Type B pancreatic cell (in vitro differentiated cells): ENCODE results near the gene NKPD1. TPM values are rescaled to one million over a fixed set of nuclear protein-coding genes. Genes with fewer than 3 reads are reported as not detected.

Experiments
- DNase-seq: peaks from one replicate; pipeline ENCODE4 v3.0.0; 2021; ENCODE audit warnings: mixed read lengths; ENCODE audit not compliant: unreplicated experiment; ENCODE audit errors: extremely low spot score
- H3K27ac Mint-ChIP-seq: 2 replicates; pipeline ENCODE4 v1.8.0; 2021; ENCODE audit warnings: mild to moderate bottlenecking, mixed read lengths
- H3K27me3 Mint-ChIP-seq: 2 replicates; pipeline ENCODE4 v1.8.0; 2021; ENCODE audit warnings: mixed read lengths
- H3K36me3 Mint-ChIP-seq: 2 replicates; pipeline ENCODE4 v1.8.0; 2021; ENCODE audit warnings: mixed read lengths
- H3K4me1 Mint-ChIP-seq: one replicate; pipeline ENCODE4 v1.8.0; 2021; ENCODE audit warnings: mixed read lengths; ENCODE audit not compliant: unreplicated experiment
- H3K4me3 Mint-ChIP-seq: 2 replicates; pipeline ENCODE4 v1.8.0; 2021; ENCODE audit warnings: mild to moderate bottlenecking, mixed read lengths
- H3K9me3 Mint-ChIP-seq: 2 replicates; pipeline ENCODE4 v1.8.0; 2021; ENCODE audit warnings: mixed read lengths
- total RNA-seq: library from RNA; stranded (reverse); gene quantifications from 2 replicates; pipeline ENCODE4 v1.2.1, GENCODE V29; 2021; ENCODE audit warnings: low replicate concordance
- TF ChIP-seq, protein P1 (sequence below): fragments of 200-600 bp; sonication (generic); conservative IDR thresholded peaks from 2 replicates; pipeline ENCODE4 v1.5.0; 2021; ENCODE audit warnings: antibody characterized with exemption, mild to moderate bottlenecking

The NKPD1 gene
- total RNA-seq, 1 donor from 2014 or later, result 0.56 TPM

DNA sequence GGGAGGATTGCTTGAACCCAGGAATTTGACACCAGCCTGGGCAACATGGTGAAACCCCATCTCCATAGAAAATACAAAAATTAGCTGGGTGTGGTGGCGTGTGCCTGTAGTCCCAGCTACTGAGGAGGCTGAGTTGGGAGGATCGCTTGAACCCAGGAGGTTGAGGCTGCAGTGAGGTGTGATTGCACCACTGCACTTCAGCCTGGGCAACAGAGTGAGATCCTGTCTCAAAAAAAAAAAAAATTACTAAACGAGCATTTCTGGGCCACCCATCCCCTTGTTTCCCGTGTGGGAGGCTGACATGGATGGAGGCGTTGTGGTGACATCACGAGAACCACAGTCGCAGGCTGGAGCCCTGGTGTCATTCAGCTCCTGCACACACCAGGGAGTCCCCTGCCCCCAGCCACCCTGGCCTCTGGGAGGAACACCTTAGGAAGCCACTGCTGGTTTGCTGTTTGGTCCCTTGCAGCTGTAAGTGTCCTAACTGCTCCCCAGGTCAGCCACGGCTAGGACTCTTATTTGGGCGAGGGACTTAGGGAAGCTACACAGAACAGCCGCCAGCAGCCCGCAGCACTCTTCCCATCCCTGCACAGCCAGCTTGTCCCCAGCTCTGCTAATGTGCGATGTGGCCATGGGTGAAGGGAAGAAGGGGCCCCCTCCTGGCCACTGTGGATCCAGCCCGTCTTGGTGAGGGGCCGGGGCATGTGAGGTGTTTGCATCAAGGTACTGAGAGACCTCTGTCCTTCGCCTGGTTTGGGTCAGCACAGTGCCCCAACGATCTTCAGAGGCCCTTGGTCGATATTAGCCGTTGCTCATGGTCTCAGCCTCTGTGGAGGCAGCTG is 12.7 kb downstream of the NKPD1 start:
- H3K27ac Mint-ChIP-seq, result no peak overlapping the region
- H3K36me3 Mint-ChIP-seq, result peaks cover under 1% of the 10 kb centered on the region
- TF ChIP-seq, protein P1, sequence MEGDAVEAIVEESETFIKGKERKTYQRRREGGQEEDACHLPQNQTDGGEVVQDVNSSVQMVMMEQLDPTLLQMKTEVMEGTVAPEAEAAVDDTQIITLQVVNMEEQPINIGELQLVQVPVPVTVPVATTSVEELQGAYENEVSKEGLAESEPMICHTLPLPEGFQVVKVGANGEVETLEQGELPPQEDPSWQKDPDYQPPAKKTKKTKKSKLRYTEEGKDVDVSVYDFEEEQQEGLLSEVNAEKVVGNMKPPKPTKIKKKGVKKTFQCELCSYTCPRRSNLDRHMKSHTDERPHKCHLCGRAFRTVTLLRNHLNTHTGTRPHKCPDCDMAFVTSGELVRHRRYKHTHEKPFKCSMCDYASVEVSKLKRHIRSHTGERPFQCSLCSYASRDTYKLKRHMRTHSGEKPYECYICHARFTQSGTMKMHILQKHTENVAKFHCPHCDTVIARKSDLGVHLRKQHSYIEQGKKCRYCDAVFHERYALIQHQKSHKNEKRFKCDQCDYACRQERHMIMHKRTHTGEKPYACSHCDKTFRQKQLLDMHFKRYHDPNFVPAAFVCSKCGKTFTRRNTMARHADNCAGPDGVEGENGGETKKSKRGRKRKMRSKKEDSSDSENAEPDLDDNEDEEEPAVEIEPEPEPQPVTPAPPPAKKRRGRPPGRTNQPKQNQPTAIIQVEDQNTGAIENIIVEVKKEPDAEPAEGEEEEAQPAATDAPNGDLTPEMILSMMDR, result peak; percentile 21
- H3K4me3 Mint-ChIP-seq, result no peak overlapping the region
- peaks cover 11% of the 10 kb centered on the region for H3K27me3 Mint-ChIP-seq
- no peaks in the 10 kb centered on the region for H3K9me3 Mint-ChIP-seq
- H3K4me1 Mint-ChIP-seq, result no peaks in the 10 kb centered on the region
- no peak for DNase-seq

DNA sequence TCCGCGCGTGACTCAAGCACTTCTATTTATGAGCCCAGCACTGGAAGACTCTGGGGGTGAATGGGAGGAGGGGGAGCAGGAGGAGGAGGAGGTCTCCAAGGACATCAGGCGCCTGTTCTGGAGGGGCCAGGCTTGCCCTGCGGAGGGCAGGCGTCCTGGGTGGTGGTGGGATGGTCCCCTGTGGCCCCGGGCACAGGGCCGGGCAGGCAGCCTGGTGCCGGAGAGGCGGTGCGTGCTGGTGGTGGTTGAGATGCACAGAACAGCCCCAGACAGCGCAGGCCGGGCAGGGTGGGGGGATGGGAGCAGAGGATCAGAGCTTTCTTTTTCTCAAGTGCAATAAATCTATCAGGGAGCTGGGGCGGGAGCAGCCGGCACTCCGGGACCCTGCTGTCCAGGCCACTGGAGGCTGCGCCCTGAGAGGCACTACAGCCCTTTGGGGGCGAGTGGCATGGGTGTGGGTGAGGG is 14.0 kb downstream of the NKPD1 start:
- peaks cover 4% of the 10 kb centered on the region for H3K36me3 Mint-ChIP-seq
- no peak for DNase-seq
- TF ChIP-seq, protein P1, result no peak
- H3K27me3 Mint-ChIP-seq, result peaks cover 5% of the 10 kb centered on the region
- H3K27ac Mint-ChIP-seq, result no peak overlapping the region
- H3K4me3 Mint-ChIP-seq, result no peak overlapping the region
- no peaks in the 10 kb centered on the region for H3K4me1 Mint-ChIP-seq
- no peaks in the 10 kb centered on the region for H3K9me3 Mint-ChIP-seq

DNA sequence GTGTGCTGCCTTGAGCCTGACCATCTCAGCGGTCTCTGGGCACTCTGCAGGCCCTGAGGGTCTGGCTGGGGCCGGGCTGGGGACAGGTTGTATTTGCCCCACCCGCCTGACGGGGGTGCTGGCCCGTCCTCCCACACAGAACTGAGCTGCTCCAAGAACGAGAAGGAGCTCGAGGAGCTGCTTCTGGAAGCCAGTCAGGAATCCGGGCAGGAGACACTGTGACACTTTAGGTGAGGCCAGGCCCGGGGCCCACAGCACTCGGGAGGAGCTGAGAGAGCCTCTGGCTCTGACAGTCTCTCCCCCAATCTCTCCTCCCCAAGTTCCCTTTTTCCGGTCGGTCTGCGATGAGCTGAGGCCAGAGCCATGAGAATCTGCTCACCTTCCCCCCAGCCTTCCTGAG is 14.5 kb downstream of the NKPD1 start:
- DNase-seq, result no peak
- H3K9me3 Mint-ChIP-seq, result no peaks in the 10 kb centered on the region

DNA sequence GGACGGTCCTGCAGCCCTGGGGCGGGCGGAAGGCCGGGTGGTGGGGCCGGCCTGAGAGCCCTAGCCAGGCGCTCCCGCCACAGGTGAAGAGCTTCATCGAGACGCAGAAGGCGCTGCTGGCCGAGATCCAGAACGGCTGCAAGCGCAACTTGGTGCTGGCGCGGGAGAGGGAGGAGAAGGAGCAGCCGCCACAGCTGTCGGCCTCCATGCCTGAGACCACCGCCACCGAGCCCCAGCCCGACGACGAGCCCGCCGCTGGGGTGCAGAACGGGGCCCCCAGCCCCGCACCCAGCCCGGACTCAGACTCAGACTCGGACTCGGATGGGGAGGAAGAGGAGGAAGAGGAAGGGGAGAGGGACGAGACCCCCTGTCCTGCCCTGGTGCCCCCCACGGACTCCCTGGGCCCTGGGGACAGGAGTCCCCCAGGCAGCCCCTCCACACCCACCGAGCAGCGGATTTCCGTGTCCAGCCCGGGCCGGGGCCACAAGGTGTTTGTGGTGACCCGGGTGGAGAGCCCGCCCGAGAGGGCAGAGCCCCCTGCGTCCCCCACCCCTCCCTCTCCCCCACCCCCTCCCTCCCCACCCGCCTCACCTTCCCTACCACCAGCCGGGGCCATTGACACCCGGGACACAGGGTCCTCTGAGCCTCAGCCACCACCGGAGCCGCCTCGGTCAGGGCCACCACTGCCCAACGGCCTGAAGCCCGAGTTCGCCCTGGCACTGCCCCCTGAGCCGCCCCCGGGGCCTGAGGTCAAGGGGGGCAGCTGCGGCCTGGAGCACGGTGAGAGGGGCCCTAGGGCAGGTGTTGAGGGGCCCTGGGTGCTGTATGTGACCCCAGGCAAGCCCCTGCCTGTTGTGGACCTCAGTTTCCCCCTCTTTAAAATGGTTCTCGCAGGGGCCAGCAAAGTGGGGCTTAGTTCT is 15.3 kb downstream of the NKPD1 start:
- Mint-ChIP-seq H3K36me3 (peaks cover 4% of the 10 kb centered on the region), H3K27ac (no peak overlapping the region), H3K4me3 (no peak overlapping the region), H3K27me3 (no peaks in the 10 kb centered on the region), H3K4me1 (no peaks in the 10 kb centered on the region), H3K9me3 (no peaks in the 10 kb centered on the region)
- TF ChIP-seq, protein P1, result no peak
- no peak for DNase-seq

More for the DNA sequence above, 14.5 kb downstream of the NKPD1 start:
- H3K4me3 Mint-ChIP-seq, result no peak overlapping the region
- H3K27me3 Mint-ChIP-seq, result no peaks in the 10 kb centered on the region
- H3K36me3 Mint-ChIP-seq, result peaks cover 4% of the 10 kb centered on the region
- TF ChIP-seq, protein P1, result no peak
- H3K4me1 Mint-ChIP-seq, result no peaks in the 10 kb centered on the region
- H3K27ac Mint-ChIP-seq, result no peak overlapping the region

DNA sequence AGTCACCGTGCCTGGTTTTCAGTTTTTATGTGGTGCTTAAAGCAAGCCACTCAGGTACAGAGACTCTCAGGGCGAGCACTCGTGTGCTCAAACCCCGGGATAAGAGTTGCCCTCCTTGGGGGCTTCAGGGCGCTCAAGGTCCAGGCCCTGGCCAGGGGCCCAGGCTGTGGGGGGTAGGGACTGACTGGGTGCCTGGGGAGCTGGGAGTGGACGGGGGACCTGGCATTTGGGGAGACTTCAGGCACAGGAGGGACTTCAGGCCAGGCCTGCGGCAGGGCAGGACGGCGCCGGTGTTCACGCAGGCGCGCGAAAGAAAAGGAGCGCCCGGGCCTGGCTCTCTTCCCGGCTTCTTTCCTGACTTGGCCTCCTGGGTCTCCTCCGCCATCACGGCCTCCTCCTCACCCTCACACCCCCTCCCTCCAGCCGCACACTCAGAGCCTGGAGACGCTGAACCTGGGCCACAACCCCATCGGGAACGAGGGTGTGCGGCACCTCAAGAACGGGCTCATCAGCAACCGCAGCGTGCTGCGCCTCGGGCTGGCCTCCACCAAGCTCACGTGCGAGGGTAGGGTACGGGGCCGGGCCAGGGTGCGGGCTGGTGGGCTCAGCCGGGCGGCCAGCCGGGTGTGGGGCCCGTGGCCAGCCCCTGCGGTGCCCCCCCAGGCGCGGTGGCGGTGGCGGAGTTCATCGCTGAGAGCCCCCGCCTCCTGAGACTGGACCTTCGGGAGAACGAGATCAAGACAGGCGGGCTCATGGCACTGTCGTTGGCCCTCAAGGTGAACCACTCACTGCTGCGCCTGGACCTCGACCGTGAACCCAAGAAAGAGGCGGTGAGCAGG is 16.1 kb downstream of the NKPD1 start:
- DNase-seq, result no peak
- peaks cover 4% of the 10 kb centered on the region for H3K36me3 Mint-ChIP-seq
- no peaks in the 10 kb centered on the region for H3K4me1 Mint-ChIP-seq
- TF ChIP-seq, protein P1, result no peak
- no peak overlapping the region for H3K27ac Mint-ChIP-seq
- no peaks in the 10 kb centered on the region for H3K9me3 Mint-ChIP-seq
- no peaks in the 10 kb centered on the region for H3K27me3 Mint-ChIP-seq
- H3K4me3 Mint-ChIP-seq, result no peak overlapping the region
